DMS153 treated with DMSO at 0.1 percent for 48 hours (cell line): ENCODE measurements around the gene PDPR.
"Not testable (repeated sequence)": the region's sequence is repeated elsewhere in the genome, so short reads cannot be mapped to it uniquely, and the experiment has no call there.

Experiments
- DNase-seq: peaks from one replicate; lab custom pipeline; 2025; ENCODE audit not compliant: unreplicated experiment; lab: John Stamatoyannopoulos, UW

Gene PDPR

GRCh38 chr16:70127706-70128105, 13.6 kb downstream of the PDPR start:
- not testable (repeated sequence) for DNase-seq

GRCh38 chr16:70128844-70129243, 14.7 kb downstream of the PDPR start:
- DNase-seq = not testable (repeated sequence)

GRCh38 chr16:70135796-70136195, 21.7 kb downstream of the PDPR start:
- DNase-seq = not testable (repeated sequence)

- not testable (repeated sequence) for DNase-seq
These were observed 22.5 kb downstream of the PDPR start for GRCh38 chr16:70136595-70136994.

GRCh38 chr16:70142739-70143138, 28.6 kb downstream of the PDPR start:
- DNase-seq = not testable (repeated sequence)

- not testable (repeated sequence) for DNase-seq
These were observed 29.2 kb downstream of the PDPR start for GRCh38 chr16:70143231-70143895.

GRCh38 chr16:70147853-70148252, 33.7 kb downstream of the PDPR start:
- DNase-seq = not testable (repeated sequence)

GRCh38 chr16:70148453-70148852, 34.3 kb downstream of the PDPR start:
- not testable (repeated sequence) for DNase-seq

GRCh38 chr16:70149296-70149695, 35.2 kb downstream of the PDPR start:
- DNase-seq = not testable (repeated sequence)

GRCh38 chr16:70151391-70151790, 37.3 kb downstream of the PDPR start:
- no peak for DNase-seq

- DNase-seq = no peak
These were observed 37.9 kb downstream of the PDPR start for GRCh38 chr16:70151941-70152509.

- DNase-seq = no peak
These were observed 38.6 kb downstream of the PDPR start for GRCh38 chr16:70152578-70153302.

- DNase-seq = not testable (repeated sequence)
These were observed 40.6 kb downstream of the PDPR start for GRCh38 chr16:70154736-70155135.

GRCh38 chr16:70156207-70156978, 42.3 kb downstream of the PDPR start:
- no peak for DNase-seq

GRCh38 chr16:70157105-70157476, 43.0 kb downstream of the PDPR start:
- no peak for DNase-seq

- no peak for DNase-seq
These were observed 43.5 kb downstream of the PDPR start for GRCh38 chr16:70157477-70158260.

GRCh38 chr16:70158261-70158939, 44.3 kb downstream of the PDPR start:
- no peak for DNase-seq

- DNase-seq = no peak
These were observed 45.5 kb downstream of the PDPR start for GRCh38 chr16:70159355-70160348.

- DNase-seq = no peak
These were observed 46.3 kb downstream of the PDPR start for GRCh38 chr16:70160388-70160787.
